HEK293 (cell line): ENCODE data around the gene STPG3.

Source experiments
- CTCF ChIA-PET: fragments of 350-600 bp; formaldehyde crosslinking; extraction: SDS; loops from one replicate; lab custom pipeline; 2021; ENCODE audit warnings: antibody characterized with exemption; lab: Yijun Ruan, JAX
- POLR2A ChIA-PET: fragments of 300-600 bp; formaldehyde crosslinking; extraction: SDS; loops from one replicate; lab custom pipeline; 2020; ENCODE audit warnings: antibody characterized with exemption, inconsistent platforms; lab: Yijun Ruan, JAX
- H3K27ac ChIP-seq: fragments of 200-500 bp; sonication (Bioruptor generic); 2 replicates; pipeline ENCODE4 v1.5.1; 2014; ENCODE audit warnings: low read depth, low read length, control low read depth, inconsistent platforms; ENCODE audit errors: extremely low read depth
- H3K36me3 ChIP-seq, 2 experiments: fragments of 200-500 bp in 1 of 2; sonication (Bioruptor generic) in 1 of 2; 1 replicate in 1 of 2; 2 replicates in 1 of 2; pipeline ENCODE4 v1.5.1; 2014 to 2017; ENCODE audit warnings: inconsistent platforms in 2 of 2, low read length in 2 of 2; ENCODE audit not compliant: control insufficient read depth in 2 of 2, insufficient read depth in 1 of 2
- H3K4me1 ChIP-seq: fragments of 200-500 bp; sonication (Bioruptor generic); 2 replicates; pipeline ENCODE4 v1.5.1; 2014; ENCODE audit warnings: mild to moderate bottlenecking, low read length, inconsistent platforms; ENCODE audit not compliant: control insufficient read depth, insufficient read depth
- H3K4me3 ChIP-seq: 2 replicates; pipeline ENCODE4 v1.5.1; 2011; ENCODE audit warnings: low read depth, mild to moderate bottlenecking, control low read depth, low read length, moderate library complexity
- H3K9me3 ChIP-seq: fragments of 200-500 bp; sonication (Bioruptor generic); 2 replicates; pipeline ENCODE4 v1.5.1; 2014; ENCODE audit warnings: low read depth, low read length, inconsistent platforms; ENCODE audit not compliant: control insufficient read depth, insufficient read depth
- BCL11B ChIP-seq: fragments of 450-650 bp; formaldehyde crosslinking; IDR thresholded peaks from 2 replicates; pipeline ENCODE4 v1.5.1; 2016; ENCODE audit warnings: low read depth, missing biosample characterization, missing genetic modification characterization
- BCL6B ChIP-seq: fragments of 450-650 bp; formaldehyde crosslinking; IDR thresholded peaks from 2 replicates; pipeline ENCODE4 v1.5.1; 2017; ENCODE audit warnings: missing biosample characterization, missing genetic modification characterization
- GFI1B ChIP-seq: fragments of 450-650 bp; formaldehyde crosslinking; IDR thresholded peaks from 2 replicates; pipeline ENCODE4 v1.5.1; 2016; ENCODE audit warnings: missing biosample characterization, missing genetic modification characterization
- GLI4 ChIP-seq: fragments of 450-650 bp; formaldehyde crosslinking; IDR thresholded peaks from 2 replicates; pipeline ENCODE4 v1.5.1; 2016; ENCODE audit warnings: missing biosample characterization, missing genetic modification characterization
- YY1 ChIP-seq: fragments of 450-650 bp; formaldehyde crosslinking; IDR thresholded peaks from 2 replicates; pipeline ENCODE4 v1.5.1; 2018; ENCODE audit warnings: missing biosample characterization, missing genetic modification characterization
- ZBTB1 ChIP-seq: fragments of 450-650 bp; formaldehyde crosslinking; IDR thresholded peaks from 2 replicates; pipeline ENCODE4 v1.5.1; 2016; ENCODE audit warnings: missing biosample characterization, missing genetic modification characterization
- ZBTB20 ChIP-seq: fragments of 450-650 bp; formaldehyde crosslinking; IDR thresholded peaks from 2 replicates; pipeline ENCODE4 v1.5.1; 2016; ENCODE audit warnings: missing biosample characterization, missing genetic modification characterization
- ZNF174 ChIP-seq: fragments of 450-650 bp; formaldehyde crosslinking; IDR thresholded peaks from 2 replicates; pipeline ENCODE4 v1.5.0; 2017; ENCODE audit warnings: missing biosample characterization, mild to moderate bottlenecking, missing genetic modification characterization
- ZNF184 ChIP-seq: fragments of 450-650 bp; IDR thresholded peaks from 2 replicates; pipeline ENCODE4 v1.5.1; 2018; ENCODE audit warnings: missing biosample characterization, mild to moderate bottlenecking, missing genetic modification characterization
- ZNF366 ChIP-seq: fragments of 450-650 bp; formaldehyde crosslinking; conservative IDR thresholded peaks from 2 replicates; pipeline ENCODE4 v1.5.1; 2016; ENCODE audit warnings: missing biosample characterization, missing genetic modification characterization
- ZNF398 ChIP-seq: fragments of 450-650 bp; formaldehyde crosslinking; IDR thresholded peaks from 2 replicates; pipeline ENCODE4 v1.5.1; 2017; ENCODE audit warnings: missing biosample characterization, missing genetic modification characterization
- ZNF416 ChIP-seq: fragments of 450-650 bp; formaldehyde crosslinking; IDR thresholded peaks from 2 replicates; pipeline ENCODE4 v1.5.1; 2016; ENCODE audit warnings: missing biosample characterization, missing genetic modification characterization
- ZNF449 ChIP-seq: fragments of 450-650 bp; formaldehyde crosslinking; IDR thresholded peaks from 2 replicates; pipeline ENCODE4 v1.5.1; 2017; ENCODE audit warnings: missing biosample characterization, mild to moderate bottlenecking, missing genetic modification characterization, moderate library complexity
- ZNF473 ChIP-seq: fragments of 450-650 bp; formaldehyde crosslinking; IDR thresholded peaks from 2 replicates; pipeline ENCODE4 v1.5.1; 2017; ENCODE audit warnings: missing biosample characterization, missing genetic modification characterization
- ZNF530 ChIP-seq: fragments of 450-650 bp; formaldehyde crosslinking; IDR thresholded peaks from 2 replicates; pipeline ENCODE4 v1.5.1; 2016; ENCODE audit warnings: low read depth, missing biosample characterization, missing genetic modification characterization
- ZNF544 ChIP-seq: fragments of 450-650 bp; formaldehyde crosslinking; IDR thresholded peaks from 2 replicates; pipeline ENCODE4 v1.5.0; 2017; ENCODE audit warnings: missing biosample characterization, missing genetic modification characterization
- ZNF548 ChIP-seq: fragments of 450-650 bp; formaldehyde crosslinking; IDR thresholded peaks from 2 replicates; pipeline ENCODE4 v1.5.1; 2016; ENCODE audit warnings: missing biosample characterization, missing genetic modification characterization
- ZNF776 ChIP-seq: fragments of 450-650 bp; formaldehyde crosslinking; IDR thresholded peaks from 2 replicates; pipeline ENCODE4 v1.5.0; 2017; ENCODE audit warnings: missing biosample characterization, missing genetic modification characterization, borderline replicate concordance
- TF ChIP-seq, protein P1 (sequence below): fragments of 450-650 bp; formaldehyde crosslinking; IDR thresholded peaks from 2 replicates; pipeline ENCODE4 v1.5.1; 2016; ENCODE audit warnings: missing biosample characterization, missing genetic modification characterization
- TF ChIP-seq, protein P2 (sequence below): fragments of 450-650 bp; formaldehyde crosslinking; IDR thresholded peaks from 2 replicates; pipeline ENCODE4 v1.5.1; 2016; ENCODE audit warnings: missing biosample characterization, missing genetic modification characterization, borderline replicate concordance
- TF ChIP-seq, protein P3 (sequence below): fragments of 450-650 bp; IDR thresholded peaks from 2 replicates; pipeline ENCODE4 v1.5.1; 2018; ENCODE audit warnings: missing biosample characterization, missing genetic modification characterization

STPG3 gene

DNA sequence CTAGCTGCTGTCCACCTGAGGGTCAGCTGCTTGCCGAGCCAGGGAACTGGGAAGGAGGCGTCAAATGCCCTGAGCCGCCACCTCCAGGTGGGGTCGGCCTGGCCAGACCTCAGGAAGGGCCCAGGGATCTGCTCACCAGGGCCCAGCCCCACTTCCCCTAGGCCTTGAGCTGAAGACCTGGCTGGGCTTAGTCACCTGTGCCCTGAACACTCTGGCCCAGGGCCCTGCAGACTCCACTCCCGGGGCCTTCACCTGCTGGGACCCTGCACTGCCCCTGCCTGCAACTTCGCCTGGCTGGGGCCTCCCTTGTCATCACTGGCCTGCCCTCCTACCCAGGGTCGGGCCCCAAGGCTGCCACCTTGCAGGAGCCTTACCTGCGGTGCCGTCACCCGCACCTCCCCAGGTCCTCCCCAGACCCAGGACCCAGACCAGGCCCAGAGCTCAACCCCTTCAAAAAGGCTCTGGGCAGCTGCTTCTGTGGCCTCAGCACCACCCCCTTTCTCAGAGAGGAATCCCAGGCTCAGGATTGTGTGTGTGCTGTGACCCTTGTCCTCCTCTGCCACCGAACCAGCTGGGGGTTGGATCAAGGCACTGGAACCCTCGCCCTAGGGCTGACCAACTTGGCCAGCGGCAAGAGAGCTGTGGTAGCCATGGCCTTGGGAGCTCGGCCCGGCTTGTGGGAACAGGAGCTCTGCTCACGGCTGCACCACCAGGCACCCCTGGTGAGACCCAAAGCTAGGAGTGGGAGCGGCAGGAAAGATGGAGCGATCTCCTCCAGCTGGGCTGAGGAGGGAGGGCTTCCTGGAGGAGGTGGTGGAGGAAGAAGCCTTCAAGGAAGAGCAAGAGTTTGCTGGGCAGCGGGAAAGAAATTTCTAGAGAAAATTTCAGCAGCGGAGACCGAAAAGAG lies 2.9 kb downstream of the STPG3 start (continued):
- TF ChIP-seq ZNF548 (tag by site-specific recombination) (no peak), GLI4 (tag by site-specific recombination) (no peak), ZBTB20 (tag by site-specific recombination) (peak; percentile 22; the same call in 1 of the 2 replicates), ZNF449 (tag by site-specific recombination) (0 out of 2 replicates have a peak, but pooled peaks have one; percentile 20), ZNF184 (tag by site-specific recombination) (no peak), ZNF174 (tag by site-specific recombination) (no peak)
- TF ChIP-seq, protein P1, sequence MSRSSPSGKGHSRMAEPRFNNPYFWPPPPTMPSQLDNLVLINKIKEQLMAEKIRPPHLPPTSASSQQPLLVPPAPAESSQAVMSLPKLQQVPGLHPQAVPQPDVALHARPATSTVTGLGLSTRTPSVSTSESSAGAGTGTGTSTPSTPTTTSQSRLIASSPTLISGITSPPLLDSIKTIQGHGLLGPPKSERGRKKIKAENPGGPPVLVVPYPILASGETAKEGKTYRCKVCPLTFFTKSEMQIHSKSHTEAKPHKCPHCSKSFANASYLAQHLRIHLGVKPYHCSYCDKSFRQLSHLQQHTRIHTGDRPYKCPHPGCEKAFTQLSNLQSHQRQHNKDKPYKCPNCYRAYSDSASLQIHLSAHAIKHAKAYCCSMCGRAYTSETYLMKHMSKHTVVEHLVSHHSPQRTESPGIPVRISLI (tag by site-specific recombination) = no peak

GRCh38 chr9:137254624-137255447 lies 3.8 kb downstream of the STPG3 start, which contains the start of gene NELFB:
NELFB (plus strand) TSS chr9:137255327.
- H3K9me3 ChIP-seq = no peaks in the 10 kb centered on the region
- H3K27ac ChIP-seq = peak within 1 kb of the TSS; percentile 81
- CTCF ChIA-PET = interaction anchor here (0.6 to 5.2 kb wide), 10 partner anchors 9 to 886 kb away, joined by 3 to 45 read pairs (median 4); no protein-coding TSS in a partner anchor
- POLR2A ChIA-PET = interaction anchor here (0.6 to 9.1 kb wide), 9 partner anchors 13 to 169 kb away, joined by 3 to 336 read pairs (median 5); partner anchors contain the start of genes EXD3, MAN1B1, NOXA1 and NRARP
- H3K36me3 ChIP-seq = peaks cover 9 to 20% of the 10 kb centered on the region in 2 experiments
- peaks cover 5% of the 10 kb centered on the region; the same call in 1 of the 2 replicates for H3K4me1 ChIP-seq
- peak within 1 kb of the TSS; percentile 89 for H3K4me3 ChIP-seq
- TF ChIP-seq ZNF473 (no peak), ZBTB1 (tag by site-specific recombination) (no peak; the same call in 1 of the 2 replicates), ZNF530 (tag by site-specific recombination) (no peak), ZNF416 (tag by site-specific recombination) (no peak), BCL11B (no peak), BCL6B (tag by site-specific recombination) (no peak), ZNF544 (tag by site-specific recombination) (no peak), ZNF366 (no peak), ZNF398 (no peak), ZNF776 (tag by site-specific recombination) (no peak), YY1 (tag by site-specific recombination) (peak; percentile 9; the same call in 1 of the 2 replicates), GFI1B (tag by site-specific recombination) (no peak)
- TF ChIP-seq, protein P2, sequence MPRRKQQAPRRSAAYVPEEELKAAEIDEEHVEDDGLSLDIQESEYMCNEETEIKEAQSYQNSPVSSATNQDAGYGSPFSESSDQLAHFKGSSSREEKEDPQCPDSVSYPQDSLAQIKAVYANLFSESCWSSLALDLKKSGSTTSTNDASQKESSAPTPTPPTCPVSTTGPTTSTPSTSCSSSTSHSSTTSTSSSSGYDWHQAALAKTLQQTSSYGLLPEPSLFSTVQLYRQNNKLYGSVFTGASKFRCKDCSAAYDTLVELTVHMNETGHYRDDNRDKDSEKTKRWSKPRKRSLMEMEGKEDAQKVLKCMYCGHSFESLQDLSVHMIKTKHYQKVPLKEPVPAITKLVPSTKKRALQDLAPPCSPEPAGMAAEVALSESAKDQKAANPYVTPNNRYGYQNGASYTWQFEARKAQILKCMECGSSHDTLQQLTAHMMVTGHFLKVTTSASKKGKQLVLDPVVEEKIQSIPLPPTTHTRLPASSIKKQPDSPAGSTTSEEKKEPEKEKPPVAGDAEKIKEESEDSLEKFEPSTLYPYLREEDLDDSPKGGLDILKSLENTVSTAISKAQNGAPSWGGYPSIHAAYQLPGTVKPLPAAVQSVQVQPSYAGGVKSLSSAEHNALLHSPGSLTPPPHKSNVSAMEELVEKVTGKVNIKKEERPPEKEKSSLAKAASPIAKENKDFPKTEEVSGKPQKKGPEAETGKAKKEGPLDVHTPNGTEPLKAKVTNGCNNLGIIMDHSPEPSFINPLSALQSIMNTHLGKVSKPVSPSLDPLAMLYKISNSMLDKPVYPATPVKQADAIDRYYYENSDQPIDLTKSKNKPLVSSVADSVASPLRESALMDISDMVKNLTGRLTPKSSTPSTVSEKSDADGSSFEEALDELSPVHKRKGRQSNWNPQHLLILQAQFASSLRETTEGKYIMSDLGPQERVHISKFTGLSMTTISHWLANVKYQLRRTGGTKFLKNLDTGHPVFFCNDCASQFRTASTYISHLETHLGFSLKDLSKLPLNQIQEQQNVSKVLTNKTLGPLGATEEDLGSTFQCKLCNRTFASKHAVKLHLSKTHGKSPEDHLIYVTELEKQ = no peak
- TF ChIP-seq, protein P3, sequence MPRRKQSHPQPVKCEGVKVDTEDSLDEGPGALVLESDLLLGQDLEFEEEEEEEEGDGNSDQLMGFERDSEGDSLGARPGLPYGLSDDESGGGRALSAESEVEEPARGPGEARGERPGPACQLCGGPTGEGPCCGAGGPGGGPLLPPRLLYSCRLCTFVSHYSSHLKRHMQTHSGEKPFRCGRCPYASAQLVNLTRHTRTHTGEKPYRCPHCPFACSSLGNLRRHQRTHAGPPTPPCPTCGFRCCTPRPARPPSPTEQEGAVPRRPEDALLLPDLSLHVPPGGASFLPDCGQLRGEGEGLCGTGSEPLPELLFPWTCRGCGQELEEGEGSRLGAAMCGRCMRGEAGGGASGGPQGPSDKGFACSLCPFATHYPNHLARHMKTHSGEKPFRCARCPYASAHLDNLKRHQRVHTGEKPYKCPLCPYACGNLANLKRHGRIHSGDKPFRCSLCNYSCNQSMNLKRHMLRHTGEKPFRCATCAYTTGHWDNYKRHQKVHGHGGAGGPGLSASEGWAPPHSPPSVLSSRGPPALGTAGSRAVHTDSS (tag by site-specific recombination) = peak; percentile 20; the same call in 1 of the 2 replicates
